ENCODE measurements around the gene OR7G3.

OR7G3 gene

DNA sequence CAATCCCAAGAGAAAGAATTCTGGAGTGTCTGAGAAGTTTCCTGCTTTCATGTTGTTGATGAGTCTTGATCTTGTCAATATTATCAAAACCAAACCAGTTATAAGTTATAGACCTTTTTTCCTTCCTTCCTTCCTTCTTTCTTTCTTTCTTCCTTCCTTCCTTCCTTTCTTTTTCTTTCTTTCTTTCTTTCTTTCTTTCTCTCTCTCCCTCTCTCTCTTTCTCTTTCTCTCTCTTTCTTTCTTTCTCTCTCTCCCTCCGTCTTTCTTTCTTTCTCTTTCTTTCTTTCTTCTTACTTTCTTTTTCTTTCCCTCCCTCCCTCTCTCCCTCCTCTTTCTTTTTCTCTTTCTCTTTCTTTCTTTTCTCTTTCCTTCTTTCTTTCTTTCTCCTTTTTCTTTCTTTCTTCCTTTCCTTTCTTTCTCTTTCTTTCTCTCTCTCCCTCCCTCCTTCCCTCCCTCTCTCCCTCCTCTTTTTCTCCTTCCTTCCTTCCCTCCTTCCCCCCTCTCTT is at the start of gene OR7G3:
OR7G3 (minus strand) TSS at position 51 of the 506 bp plus-strand sequence; CDS start at position 51, 0 bp downstream.
- no peaks in the 10 kb centered on the region for H3K9me2 ChIP-seq (ENCODE audit: low read depth, low read length)
- H3K36me3 ChIP-seq (ENCODE audit: insufficient read depth, low read length) = no peaks in the 10 kb centered on the region
- H3K79me2 ChIP-seq (ENCODE audit: insufficient read depth, low read length) = no peaks in the 10 kb centered on the region
- no peak for TF ChIP-seq EZH2 (IDR thresholded peaks at IDR 0.05; ENCODE audit: borderline replicate concordance, low read length)
- H3K9ac ChIP-seq (ENCODE audit: low read length) = no peak within 1 kb of the TSS
- H3K4me3 ChIP-seq (ENCODE audit: low read depth, low read length, poor library complexity, severe bottlenecking) = no peak within 1 kb of the TSS
- no peaks in the 10 kb centered on the region for H3K4me1 ChIP-seq (ENCODE audit: insufficient read depth, low read length, severe bottlenecking)
- no peaks in the 10 kb centered on the region for H4K20me1 ChIP-seq (ENCODE audit: insufficient read depth, low read length)
- no peak within 1 kb of the TSS for H2AFZ ChIP-seq (ENCODE audit: low read length)
- no peaks in the 10 kb centered on the region for H3K9me3 ChIP-seq (ENCODE audit: low read length)
- H3F3A ChIP-seq (ENCODE audit: insufficient read depth, low read length) = no peaks in the 10 kb centered on the region
- H3K27ac ChIP-seq (ENCODE audit: low read depth, low read length, poor library complexity, severe bottlenecking) = no peak within 1 kb of the TSS
- H3K27me3 ChIP-seq (ENCODE audit: insufficient read depth, low read length) = no peaks in the 10 kb centered on the region; the same call in 1 of the 2 replicates
- no peak within 1 kb of the TSS for H3K4me2 ChIP-seq (ENCODE audit: low read length)

GRCh38 chr19:9175326-9175725 is 48.6 kb upstream of the OR7G3 start:
- Histone ChIP-seq H3K9ac (ENCODE audit: low read length) (no peak overlapping the region), H3K9me3 (ENCODE audit: low read length) (no peaks in the 10 kb centered on the region)
- TF ChIP-seq, protein P1, sequence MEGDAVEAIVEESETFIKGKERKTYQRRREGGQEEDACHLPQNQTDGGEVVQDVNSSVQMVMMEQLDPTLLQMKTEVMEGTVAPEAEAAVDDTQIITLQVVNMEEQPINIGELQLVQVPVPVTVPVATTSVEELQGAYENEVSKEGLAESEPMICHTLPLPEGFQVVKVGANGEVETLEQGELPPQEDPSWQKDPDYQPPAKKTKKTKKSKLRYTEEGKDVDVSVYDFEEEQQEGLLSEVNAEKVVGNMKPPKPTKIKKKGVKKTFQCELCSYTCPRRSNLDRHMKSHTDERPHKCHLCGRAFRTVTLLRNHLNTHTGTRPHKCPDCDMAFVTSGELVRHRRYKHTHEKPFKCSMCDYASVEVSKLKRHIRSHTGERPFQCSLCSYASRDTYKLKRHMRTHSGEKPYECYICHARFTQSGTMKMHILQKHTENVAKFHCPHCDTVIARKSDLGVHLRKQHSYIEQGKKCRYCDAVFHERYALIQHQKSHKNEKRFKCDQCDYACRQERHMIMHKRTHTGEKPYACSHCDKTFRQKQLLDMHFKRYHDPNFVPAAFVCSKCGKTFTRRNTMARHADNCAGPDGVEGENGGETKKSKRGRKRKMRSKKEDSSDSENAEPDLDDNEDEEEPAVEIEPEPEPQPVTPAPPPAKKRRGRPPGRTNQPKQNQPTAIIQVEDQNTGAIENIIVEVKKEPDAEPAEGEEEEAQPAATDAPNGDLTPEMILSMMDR (IDR thresholded peaks at IDR 0.05; ENCODE audit: low read length) = no peak
- TF ChIP-seq EZH2 (IDR thresholded peaks at IDR 0.05; ENCODE audit: borderline replicate concordance, low read length) = no peak

DNA sequence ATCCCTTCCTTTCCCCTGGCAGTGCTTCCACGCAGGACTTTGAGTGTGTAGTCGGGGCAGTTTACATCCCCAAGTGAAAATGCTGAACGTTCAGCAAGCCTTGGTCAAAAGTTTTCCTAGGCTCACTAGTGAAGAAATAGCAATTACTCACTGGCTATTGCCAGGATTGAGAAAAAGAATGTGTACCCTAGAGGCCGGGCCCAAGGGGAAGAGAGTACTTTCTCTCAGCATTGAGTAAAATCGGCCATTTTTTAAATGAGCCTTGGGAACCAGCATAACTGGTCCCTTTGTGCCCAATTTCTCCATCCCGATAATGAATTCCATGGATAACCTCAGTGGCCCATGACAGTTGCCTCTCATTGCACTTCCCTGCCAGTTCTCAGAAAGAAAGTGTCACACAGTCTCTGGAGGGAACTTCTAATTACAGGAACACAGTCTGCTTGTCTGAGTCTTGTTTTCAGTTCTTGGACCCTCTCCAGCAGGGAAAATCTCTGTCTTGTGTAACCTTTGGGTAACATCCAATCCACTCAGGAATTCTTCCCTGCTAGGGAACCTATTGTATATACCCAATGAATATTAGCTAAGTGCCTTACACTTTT is 44.7 kb upstream of the OR7G3 start:
- no peaks in the 10 kb centered on the region for H3K9me3 ChIP-seq (ENCODE audit: low read length)
- peaks cover 7% of the 10 kb centered on the region for H3K36me3 ChIP-seq (ENCODE audit: insufficient read depth, low read length)
- H3K4me3 ChIP-seq (ENCODE audit: low read depth, low read length, poor library complexity, severe bottlenecking) = no peak overlapping the region
- H3K79me2 ChIP-seq (ENCODE audit: insufficient read depth, low read length) = no peaks in the 10 kb centered on the region
- no peak overlapping the region for H3K4me2 ChIP-seq (ENCODE audit: low read length)
- no peaks in the 10 kb centered on the region for H3K27me3 ChIP-seq (ENCODE audit: insufficient read depth, low read length)
- no peak overlapping the region for H3K27ac ChIP-seq (ENCODE audit: low read depth, low read length, poor library complexity, severe bottlenecking)
- H3K9ac ChIP-seq (ENCODE audit: low read length) = no peak overlapping the region
- no peaks in the 10 kb centered on the region for H4K20me1 ChIP-seq (ENCODE audit: insufficient read depth, low read length)
- H3K9me2 ChIP-seq (ENCODE audit: low read depth, low read length) = no peaks in the 10 kb centered on the region
- no peaks in the 10 kb centered on the region for H3K4me1 ChIP-seq (ENCODE audit: insufficient read depth, low read length, severe bottlenecking)
- TF ChIP-seq, protein P1 (IDR thresholded peaks at IDR 0.05; ENCODE audit: low read length) = no peak
- no peak for TF ChIP-seq EZH2 (IDR thresholded peaks at IDR 0.05; ENCODE audit: borderline replicate concordance, low read length)
- no peaks in the 10 kb centered on the region for H3F3A ChIP-seq (ENCODE audit: insufficient read depth, low read length)
- no peak overlapping the region for H2AFZ ChIP-seq (ENCODE audit: low read length)

More at GRCh38 chr19:9175326-9175725, 48.6 kb upstream of the OR7G3 start:
- H3K4me1 ChIP-seq (ENCODE audit: insufficient read depth, low read length, severe bottlenecking) = no peaks in the 10 kb centered on the region
- H3K4me2 ChIP-seq (ENCODE audit: low read length) = no peak overlapping the region
- no peak overlapping the region for H3K4me3 ChIP-seq (ENCODE audit: low read depth, low read length, poor library complexity, severe bottlenecking)
- H3K27ac ChIP-seq (ENCODE audit: low read depth, low read length, poor library complexity, severe bottlenecking) = no peak overlapping the region
- no peaks in the 10 kb centered on the region for H3K79me2 ChIP-seq (ENCODE audit: insufficient read depth, low read length)
- no peaks in the 10 kb centered on the region for H3K9me2 ChIP-seq (ENCODE audit: low read depth, low read length)
- H3K36me3 ChIP-seq (ENCODE audit: insufficient read depth, low read length) = no peaks in the 10 kb centered on the region
- H3F3A ChIP-seq (ENCODE audit: insufficient read depth, low read length) = no peaks in the 10 kb centered on the region
- no peak overlapping the region for H2AFZ ChIP-seq (ENCODE audit: low read length)
- no peaks in the 10 kb centered on the region for H4K20me1 ChIP-seq (ENCODE audit: insufficient read depth, low read length)
- H3K27me3 ChIP-seq (ENCODE audit: insufficient read depth, low read length) = no peaks in the 10 kb centered on the region

DNA sequence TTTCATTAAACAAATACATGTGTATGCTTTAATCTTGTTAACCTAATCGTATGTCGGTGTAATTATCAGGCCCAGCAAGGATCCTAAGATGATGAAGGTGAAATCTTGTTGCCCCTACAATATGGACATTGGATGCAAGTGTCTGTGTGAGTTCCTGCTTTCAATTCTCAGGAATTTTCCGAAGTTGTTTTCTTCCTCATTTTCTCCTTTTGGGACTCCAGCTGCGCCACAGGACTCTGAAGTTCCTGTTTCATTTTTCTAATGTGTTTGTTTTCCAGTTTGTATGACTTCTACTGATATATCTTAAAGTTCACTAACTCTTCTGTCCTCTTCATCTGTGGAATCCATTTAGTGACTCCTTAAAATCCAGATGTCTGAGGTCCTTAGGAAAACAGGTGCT is 40.1 kb upstream of the OR7G3 start:
- Histone ChIP-seq H2AFZ (ENCODE audit: low read length) (no peak overlapping the region), H3K4me1 (ENCODE audit: insufficient read depth, low read length, severe bottlenecking) (no peaks in the 10 kb centered on the region), H3K36me3 (ENCODE audit: insufficient read depth, low read length) (peaks cover 44% of the 10 kb centered on the region), H3K27ac (ENCODE audit: low read depth, low read length, poor library complexity, severe bottlenecking) (no peak overlapping the region), H3K4me2 (ENCODE audit: low read length) (no peak overlapping the region), H3K27me3 (ENCODE audit: insufficient read depth, low read length) (no peaks in the 10 kb centered on the region), H3K9me3 (ENCODE audit: low read length) (peaks cover 8% of the 10 kb centered on the region), H3K9me2 (ENCODE audit: low read depth, low read length) (no peaks in the 10 kb centered on the region), H3F3A (ENCODE audit: insufficient read depth, low read length) (no peaks in the 10 kb centered on the region), H3K79me2 (ENCODE audit: insufficient read depth, low read length) (no peaks in the 10 kb centered on the region), H4K20me1 (ENCODE audit: insufficient read depth, low read length) (no peaks in the 10 kb centered on the region), H3K9ac (ENCODE audit: low read length) (no peak overlapping the region), H3K4me3 (ENCODE audit: low read depth, low read length, poor library complexity, severe bottlenecking) (no peak overlapping the region)
- no peak for TF ChIP-seq EZH2 (IDR thresholded peaks at IDR 0.05; ENCODE audit: borderline replicate concordance, low read length)
- TF ChIP-seq, protein P1 (IDR thresholded peaks at IDR 0.05; ENCODE audit: low read length) = no peak

All from OCI-LY1 (cell line).